ENCODE data around the gene CADPS.

CADPS gene

DNA sequence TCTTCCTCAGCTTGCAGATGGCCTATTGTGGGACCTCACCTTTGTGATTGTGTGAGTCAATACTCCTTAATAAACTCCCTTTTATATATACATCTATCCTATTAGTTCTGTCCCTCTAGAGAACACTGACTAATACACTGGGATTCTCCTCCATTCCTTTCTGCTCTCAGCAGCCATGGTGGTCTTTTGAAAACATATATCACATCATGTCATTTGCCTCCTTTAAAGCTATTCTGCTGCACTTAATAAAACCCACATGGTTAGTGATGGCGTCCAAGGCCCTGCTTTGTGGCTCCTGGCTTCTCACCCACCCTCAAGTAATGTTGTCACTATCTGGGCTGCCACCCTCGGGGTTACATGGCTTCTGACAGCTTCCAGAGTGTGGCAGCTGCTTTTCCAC, 169.5 kb downstream of the CADPS start:
- DNase-seq (ENCODE audit: extremely low spot score, insufficient read length, low read depth), result no peak
- no peak for FAIRE-seq

DNA sequence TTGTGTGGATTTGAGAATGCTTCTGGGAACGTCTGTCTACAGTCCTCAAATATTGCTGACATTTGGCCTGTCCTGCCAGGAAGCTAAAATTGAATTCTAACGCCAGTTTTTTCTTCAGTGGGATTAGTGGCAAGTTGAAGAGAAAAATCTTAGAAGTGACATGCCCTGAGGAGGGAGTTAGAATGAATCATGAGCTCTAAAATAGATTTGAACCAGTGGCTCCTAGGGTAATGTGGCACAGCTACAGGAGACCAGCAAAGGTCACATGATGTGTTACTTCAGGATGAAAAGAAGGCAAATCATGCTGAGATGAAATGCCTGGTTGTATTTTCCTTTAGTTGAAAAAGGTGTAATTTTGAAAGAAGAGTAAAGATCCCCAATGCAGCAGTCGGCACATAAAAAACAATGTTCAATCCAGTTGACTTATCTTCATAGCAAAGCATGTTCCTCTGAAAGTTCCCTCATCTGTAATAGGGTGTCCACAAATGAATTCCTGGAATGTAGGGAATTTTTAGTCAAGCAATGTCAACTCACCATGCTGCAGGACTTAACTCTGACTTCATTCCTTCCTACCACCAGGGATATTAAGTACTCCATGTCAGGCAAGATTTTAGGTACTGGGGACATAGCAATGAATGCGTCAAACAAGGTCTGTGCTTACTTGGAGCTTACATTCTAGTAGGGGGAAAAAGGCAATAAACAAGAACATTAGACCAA, 171.6 kb downstream of the CADPS start:
- FAIRE-seq (no peak), DNase-seq (ENCODE audit: extremely low spot score, insufficient read length, low read depth) (no peak)

DNA sequence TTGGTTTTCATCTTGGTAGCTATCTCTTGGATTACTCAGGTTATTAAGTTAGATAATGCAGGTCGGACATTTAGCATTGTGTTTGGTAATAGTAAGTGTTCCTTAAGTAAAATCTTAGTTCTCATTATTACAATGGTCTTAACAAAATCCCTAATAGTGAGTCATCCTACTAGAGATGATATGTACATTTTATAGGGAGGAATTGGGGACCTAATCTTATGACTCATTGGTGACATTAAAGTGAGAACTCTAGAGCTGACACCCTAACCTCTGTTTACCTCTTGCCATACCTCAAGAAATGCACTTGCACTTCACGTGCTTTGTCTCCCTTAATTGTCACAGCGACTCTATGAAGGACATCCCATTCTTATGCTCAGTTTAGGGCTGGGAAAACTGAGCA, 174.9 kb downstream of the CADPS start:
- DNase-seq (ENCODE audit: extremely low spot score, insufficient read length, low read depth) (no peak), FAIRE-seq (no peak)

DNA sequence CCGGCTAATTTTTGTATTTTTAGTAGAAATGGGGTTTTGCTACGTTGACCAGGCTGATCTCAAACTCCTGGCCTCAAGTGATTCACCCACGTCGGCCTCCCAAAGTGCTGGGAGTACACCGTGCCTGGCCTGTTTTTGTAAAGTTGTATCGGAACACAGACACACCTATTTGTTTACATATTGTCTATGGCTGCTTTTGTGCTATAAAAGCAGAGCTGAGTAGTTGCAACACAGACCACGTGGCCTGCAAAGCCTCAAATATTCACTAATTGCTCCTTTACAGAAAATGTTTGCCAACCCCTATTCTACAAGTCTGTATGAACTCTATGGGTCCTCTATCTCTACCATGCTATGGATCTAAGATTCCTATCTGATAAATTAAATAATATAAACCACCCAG, 175.5 kb downstream of the CADPS start:
- DNase-seq (ENCODE audit: extremely low spot score, insufficient read length, low read depth) (no peak), FAIRE-seq (no peak)

DNA sequence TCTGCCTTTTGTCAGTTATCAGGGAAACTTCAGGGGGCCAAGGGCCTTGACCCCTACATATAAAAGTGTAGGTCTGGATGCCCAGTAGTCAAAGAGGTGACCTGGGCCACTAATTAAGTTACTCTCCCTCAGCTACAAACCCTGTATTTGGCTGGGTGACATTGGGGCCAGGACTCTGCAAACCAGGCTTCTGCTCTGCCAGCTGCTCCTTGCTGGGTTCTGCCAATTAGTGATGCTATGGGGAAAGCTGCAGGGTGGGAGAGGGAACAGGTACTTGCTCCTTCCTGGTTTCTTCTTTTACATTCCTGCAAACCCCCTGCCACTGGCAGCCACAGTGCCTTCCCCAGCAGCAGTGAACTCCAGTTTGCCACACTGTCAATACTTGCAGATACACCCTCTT, 179.2 kb downstream of the CADPS start:
- DNase-seq (ENCODE audit: extremely low spot score, insufficient read length, low read depth), result no peak
- FAIRE-seq, result no peak

DNA sequence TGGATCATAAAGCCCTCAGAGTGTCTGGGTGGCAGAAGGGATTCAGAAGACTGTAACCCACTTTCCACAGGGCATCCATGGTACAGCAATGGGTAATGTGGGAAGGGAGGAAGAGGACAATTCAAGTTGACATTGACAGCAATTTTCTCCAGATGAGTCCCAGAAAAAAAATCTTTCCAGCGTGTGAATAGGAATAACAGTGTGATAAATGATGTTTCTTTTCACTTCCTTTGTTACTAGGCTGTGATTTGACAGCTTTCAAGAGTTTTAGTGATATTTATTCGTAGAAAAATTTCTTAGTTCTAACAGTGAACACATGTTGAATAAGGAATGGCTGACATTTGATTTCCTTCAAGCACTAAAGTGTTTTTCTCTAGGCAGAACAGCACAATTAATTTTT, 186.4 kb downstream of the CADPS start:
- FAIRE-seq (no peak), DNase-seq (ENCODE audit: extremely low spot score, insufficient read length, low read depth) (no peak)

DNA sequence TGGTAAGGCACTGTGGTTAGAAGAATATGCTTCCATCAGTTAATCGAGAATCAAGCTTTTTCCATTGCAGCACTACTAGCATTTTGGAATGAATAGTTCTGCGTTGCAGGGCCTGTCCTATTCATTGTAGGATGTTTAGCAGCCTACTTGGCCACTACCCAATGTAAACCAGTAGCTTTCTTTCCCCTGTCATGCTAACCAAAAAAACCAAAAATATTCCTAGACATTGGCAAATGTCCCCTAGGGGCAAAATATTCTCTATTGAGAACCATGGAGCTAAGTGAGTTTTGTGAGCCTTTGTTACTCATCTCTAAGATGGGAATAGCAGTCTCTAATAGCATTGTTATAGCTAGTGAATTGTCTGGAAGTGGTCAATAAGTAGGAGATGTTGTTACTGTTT, 187.2 kb downstream of the CADPS start:
- no peak for FAIRE-seq
- no peak for DNase-seq (ENCODE audit: extremely low spot score, insufficient read length, low read depth)

DNA sequence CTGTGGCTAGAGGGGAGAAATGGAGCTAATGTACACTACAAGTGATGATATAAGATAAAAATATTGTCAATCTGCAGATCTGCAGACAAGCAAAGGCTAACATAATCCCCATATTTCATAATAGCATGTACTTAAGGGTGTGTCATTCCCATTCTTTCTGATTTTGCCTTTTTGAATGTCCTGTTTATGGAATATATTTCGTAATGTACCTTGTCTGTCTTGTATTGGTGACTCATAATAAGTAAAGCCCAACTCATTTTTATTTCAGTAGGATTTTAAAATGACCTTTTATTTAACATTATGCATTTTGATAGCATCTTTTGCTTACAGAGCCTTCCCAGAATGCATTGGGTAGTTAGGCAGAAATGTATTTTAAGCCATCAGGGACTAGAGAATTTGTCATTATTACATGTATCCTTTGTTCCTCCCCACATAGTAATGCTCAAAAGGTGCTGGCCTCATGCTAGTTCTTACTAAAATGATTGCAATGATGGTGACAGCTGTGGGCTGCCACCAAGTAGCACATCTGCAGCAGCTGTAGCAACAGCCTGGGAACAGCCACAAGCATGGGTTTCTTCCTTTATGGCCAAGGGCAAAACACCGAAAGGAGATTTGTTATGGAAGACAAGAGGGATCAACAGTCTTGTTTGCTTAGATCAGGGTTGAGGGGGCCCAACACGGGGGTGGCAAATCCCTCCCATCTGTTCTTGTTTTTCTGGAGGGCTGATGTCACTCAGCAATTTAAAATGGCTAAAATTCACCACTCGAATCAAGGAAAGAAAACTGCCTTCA, 188.5 kb downstream of the CADPS start:
- FAIRE-seq, result no peak
- DNase-seq (ENCODE audit: extremely low spot score, insufficient read length, low read depth), result no peak

DNA sequence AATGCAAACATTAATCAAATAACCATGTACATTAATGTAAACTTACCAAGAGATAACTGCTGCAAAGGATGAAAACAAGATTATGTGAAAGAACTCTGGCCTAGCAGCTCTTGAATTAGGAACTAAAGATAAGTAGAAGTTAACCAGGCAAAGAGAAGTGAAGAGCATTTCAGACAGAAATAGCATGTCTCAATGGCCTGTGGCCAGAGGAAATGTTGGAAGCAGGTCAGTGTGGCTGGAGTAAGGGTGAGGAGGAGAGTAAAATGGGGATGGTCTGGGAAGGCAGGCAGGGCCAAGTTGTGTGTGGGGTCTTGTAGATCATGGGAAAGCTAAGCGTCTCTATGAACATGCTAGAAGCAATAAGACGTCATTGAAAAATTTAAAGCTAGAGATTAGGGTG, 192.4 kb downstream of the CADPS start:
- FAIRE-seq (no peak), DNase-seq (ENCODE audit: extremely low spot score, insufficient read length, low read depth) (no peak)

DNA sequence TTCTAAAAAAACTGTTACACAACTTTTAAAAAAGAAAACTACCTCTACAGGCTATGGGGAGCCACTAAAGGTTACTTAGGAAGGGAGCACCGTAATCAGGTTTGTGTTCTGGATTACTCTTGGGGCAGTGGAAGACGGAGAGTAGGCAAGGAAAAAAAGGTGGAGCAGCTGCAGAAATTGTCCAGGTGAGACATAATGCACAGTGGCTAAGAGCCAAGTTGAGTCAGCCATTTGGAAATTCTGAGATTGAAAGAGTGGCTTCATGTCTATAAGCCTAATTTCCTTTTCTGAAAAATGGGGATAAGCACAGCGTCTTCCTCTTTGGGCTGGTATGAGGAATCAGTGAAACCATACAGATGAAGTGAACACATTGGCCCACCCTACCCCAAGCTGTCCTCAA, 195.2 kb downstream of the CADPS start:
- no peak for FAIRE-seq
- no peak for DNase-seq (ENCODE audit: extremely low spot score, insufficient read length, low read depth)

DNA sequence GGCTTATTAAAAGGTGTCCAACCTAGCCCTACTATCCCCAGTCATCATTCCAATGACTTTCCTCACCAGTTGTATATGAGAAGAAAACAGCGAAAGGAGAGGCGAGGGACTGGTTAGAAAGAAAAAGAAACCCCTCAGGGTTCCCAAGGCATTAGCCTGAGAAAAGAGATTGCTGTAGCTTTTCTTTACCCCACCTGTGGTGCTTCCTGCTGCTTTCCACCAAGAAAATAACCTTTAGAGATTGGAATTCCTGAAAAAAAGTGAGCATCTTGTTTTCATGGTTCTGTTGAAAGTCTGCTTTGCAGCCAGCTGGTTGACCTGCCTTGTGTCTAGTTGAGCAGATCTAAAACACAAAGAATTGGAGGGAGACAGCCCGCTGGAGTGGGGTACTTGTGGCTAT, 196.4 kb downstream of the CADPS start:
- FAIRE-seq, result no peak

DNA sequence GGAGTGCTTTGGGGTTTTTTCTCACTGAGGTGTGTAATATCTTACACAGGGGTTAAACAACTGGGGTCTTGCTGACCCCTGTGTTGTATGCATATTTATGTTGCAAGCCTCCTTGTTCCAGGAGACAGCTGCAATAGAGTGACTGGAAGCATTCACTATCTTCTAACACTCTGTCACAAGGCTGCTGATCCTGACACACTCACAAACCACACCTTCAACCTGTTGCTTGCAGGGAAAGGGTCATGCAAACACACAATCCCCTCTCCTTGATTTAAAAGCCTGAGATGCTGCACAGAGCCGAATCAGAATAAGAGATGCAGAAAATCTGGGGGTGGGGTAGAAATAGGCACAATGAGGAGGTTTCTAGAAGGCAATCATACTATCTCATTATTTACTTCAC, 197.3 kb downstream of the CADPS start:
- FAIRE-seq (no peak), DNase-seq (ENCODE audit: extremely low spot score, insufficient read length, low read depth) (no peak)

More for the DNA sequence above, 196.4 kb downstream of the CADPS start:
- no peak for DNase-seq (ENCODE audit: extremely low spot score, insufficient read length, low read depth)

DNA sequence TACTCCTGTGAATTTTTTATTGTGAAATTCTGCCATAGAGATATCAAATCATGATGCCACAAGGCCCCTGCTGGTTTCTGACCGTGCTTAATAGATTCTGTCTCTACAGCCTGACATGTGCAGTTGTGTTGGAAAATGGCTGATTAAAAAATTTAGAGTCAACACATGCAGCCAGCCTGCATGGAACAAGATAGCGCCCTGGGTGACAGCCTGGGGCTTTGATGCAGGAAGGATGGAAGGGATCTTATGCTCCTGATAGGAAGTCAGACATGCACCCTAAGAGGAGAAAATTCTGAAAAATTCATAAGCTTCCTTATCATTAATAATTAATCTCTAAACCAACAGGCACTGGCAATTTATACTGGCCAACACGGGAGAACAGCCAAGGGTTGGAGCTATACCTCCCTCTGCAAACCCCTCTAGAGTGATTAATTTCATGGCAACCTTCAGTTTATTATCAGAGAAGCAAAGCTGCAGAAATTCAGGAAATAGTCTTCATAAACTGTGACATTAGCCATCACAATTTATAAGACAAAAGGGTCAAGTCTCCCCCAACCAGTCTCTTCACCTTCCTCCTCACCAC, 198.4 kb downstream of the CADPS start:
- no peak for DNase-seq (ENCODE audit: extremely low spot score, insufficient read length, low read depth)
- FAIRE-seq, result no peak

DNA sequence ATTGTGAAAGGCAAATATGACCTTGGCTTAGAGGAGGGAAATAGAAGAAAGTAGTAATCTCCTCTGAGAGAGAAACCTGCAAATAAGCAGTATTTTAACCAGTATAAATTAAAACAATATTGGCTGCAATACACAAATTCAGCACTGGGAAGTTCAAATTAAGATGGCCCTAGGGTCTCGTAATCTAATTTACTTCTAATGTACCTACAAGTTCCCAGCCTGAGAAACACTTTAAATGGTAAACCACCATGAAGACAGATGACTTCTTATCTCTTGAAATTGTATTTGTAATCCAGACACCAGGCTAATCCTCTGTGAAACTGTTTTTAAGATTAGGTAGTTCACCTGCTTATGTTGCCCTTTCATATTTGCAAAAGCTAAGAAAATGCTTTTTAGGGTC, 199.7 kb downstream of the CADPS start:
- FAIRE-seq (no peak), DNase-seq (ENCODE audit: extremely low spot score, insufficient read length, low read depth) (no peak)

DNA sequence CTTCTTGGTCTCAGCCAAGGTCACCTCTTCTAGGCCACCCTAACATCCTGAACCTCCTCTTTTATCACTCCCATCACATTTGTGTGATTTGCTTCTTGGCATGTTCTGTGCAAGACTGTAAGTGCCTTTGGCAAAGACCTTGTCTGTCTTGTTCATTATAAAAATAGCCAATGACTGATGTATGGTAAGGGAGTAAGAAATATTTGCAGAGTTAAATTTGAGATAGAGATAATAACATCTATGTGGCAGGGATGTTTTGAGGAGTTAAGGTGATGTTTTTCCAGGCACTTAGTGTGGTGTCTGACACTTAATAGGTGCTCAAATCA, 202.3 kb downstream of the CADPS start:
- DNase-seq (ENCODE audit: extremely low spot score, insufficient read length, low read depth) (no peak), FAIRE-seq (no peak)

DNA sequence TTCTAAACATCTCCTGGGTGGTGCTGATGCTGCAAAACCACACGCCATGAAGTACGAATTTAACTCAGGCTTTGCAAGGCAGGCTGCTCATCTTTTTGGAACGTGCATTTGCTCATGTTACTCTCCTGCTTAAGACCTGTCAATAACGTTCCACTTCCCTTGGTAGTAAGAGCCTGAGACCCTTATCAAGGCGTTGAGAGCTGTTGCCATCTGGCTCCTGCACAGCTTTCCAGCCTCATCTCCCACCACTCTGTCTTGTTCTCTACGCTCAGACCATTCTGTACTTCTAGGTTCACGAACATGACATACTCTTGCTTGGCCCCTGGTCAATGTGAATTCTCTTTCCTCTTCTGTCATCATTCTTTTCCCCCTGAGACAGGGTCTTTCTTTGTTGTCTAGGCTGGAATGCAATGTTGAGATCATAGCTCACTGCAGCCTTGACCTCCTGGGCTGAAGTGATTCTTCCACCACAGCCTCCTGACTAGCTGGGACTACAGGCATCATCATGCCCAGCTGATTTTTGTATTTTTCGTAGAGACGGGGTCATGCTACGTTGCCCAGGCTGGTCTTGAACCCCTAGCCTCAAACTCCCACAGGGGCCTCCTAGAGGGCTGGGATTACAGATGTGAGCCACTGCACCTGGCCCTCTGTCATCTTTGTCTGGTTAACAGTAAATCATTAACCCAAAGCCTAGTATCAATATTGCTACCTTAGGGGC, 202.8 kb downstream of the CADPS start:
- no peak for DNase-seq (ENCODE audit: extremely low spot score, insufficient read length, low read depth)

DNA sequence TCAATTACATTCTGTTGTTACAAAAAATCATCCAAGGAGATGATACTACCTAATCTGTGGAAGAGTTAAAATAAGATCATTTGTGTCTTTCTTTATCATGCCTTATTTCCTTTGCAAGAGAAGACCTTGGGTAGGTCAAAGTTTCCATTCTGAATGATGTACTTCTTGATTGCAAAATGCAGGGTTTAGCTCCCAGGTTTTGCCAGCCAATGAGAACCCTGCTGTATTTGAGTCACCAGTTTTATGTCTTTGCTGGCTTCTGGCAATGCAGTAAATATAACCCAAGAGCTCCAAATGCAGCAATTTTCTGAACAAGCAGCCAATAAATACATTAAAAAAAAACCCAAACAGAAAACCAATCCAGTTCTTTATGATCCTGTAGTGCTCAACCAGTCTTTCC, 204.9 kb downstream of the CADPS start:
- FAIRE-seq, result no peak
- no peak for DNase-seq (ENCODE audit: extremely low spot score, insufficient read length, low read depth)

More for the DNA sequence above, 202.8 kb downstream of the CADPS start:
- peak; percentile 74 for FAIRE-seq

DNA sequence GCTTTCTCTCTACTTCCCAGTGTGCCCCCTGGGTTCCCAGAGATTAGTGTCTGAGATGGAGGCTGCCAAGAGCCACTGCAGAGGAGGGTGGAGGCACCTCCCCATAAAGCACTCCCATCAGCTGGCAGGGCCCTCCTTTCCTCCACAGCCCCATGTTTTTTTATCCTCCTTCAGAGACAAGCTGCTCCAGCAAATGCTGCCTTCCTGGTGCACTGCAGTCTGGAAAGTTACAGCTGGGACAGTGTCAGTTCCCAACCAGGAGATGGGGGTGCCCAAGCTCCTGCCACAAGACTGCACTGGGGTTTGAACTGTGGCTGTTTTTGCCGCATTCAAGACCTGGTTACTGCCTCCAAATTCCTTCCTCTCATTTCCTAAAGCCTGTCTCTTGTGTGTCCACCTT, 206.1 kb downstream of the CADPS start:
- no peak for DNase-seq (ENCODE audit: extremely low spot score, insufficient read length, low read depth)
- FAIRE-seq, result no peak

DNA sequence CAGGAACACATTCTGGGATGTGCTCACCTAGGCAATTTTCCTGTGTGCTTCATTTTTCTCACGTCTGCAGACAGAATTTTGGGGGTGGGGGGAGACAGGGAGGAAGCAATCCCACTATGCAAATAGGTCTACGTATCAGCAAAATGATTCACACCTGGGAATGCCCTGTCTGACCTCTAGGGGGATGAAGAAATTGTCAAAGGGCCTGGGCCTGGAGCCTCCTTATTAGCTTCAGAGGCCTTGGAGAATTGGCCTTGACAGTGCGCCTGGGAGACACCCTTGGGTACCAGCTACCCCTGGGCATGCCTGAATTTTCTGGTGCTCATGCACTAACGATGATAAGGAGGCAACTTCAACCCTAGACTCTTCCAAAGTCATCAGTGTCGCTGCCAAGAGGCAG, 207.5 kb downstream of the CADPS start:
- DNase-seq (ENCODE audit: extremely low spot score, insufficient read length, low read depth) (no peak), FAIRE-seq (peak; percentile 9)

DNA sequence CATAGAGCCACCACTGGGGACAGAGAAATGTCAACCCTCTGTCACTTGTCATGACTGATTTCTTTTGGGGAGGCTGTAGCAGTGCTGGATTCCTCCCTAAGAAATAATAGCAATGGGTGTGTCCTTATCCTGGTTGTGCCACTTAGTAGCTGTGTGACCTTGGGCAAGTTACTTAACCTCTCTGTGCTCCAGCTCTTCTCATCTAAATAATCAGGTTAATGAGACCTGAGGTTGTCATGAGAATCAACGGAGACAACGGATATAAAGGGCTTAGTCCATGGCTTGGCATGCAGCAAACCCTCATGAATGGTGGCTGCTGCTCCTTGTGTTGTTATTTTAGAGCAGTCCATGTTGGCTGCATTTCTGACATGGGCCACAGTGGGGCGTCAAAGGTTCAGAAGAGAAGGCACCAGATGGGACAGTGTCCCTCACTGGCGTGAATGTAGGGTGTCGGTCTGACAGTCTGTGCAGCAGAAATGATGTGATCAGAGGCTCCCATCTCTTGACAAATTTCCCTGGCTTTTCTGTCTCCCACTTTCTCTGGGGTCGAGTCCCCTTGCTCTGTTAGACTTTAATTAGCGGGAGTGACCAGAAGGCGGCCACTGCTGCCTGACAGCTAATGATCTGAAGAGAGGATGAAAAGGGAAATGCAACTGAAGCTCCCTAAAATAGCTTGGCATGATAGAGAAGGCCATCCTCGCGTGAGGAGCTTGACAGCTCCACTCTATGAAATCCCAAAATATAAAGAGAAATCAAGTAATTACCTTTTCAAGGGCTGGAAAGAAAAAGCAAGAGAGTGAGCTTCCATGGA, 209.4 kb downstream of the CADPS start:
- FAIRE-seq, result peak; percentile 86
- peak; percentile 15 for DNase-seq (ENCODE audit: extremely low spot score, insufficient read length, low read depth)

Data from GM18507 (cell line).